HepG2 (cell line): Measurements from ENCODE around the gene B9D2. TPM values are rescaled to one million over a fixed set of nuclear protein-coding genes. Genes with fewer than 3 reads are reported as not detected.

Source experiments
- AHR ChIP-seq: IDR thresholded peaks from 2 replicates; pipeline ENCODE4 v1.6.1; 2018; ENCODE audit warnings: missing genetic modification reagents, missing compliant biosample characterization
- ATF5 ChIP-seq: sonication (generic); formaldehyde crosslinking; IDR thresholded peaks from 2 replicates; pipeline ENCODE4 v1.4.0; 2020; ENCODE audit warnings: mild to moderate bottlenecking, low read depth, missing genetic modification reagents
- CENPBD1 ChIP-seq: sonication (generic); formaldehyde crosslinking; IDR thresholded peaks from 2 replicates; pipeline ENCODE4 v1.8.0; 2022; ENCODE audit warnings: missing genetic modification reagents, low read depth, mild to moderate bottlenecking, borderline replicate concordance
- DRAP1 ChIP-seq: IDR thresholded peaks from 2 replicates; pipeline ENCODE4 v1.6.1; 2016; ENCODE audit warnings: missing genetic modification reagents, missing compliant biosample characterization
- IRX3 ChIP-seq: sonication (generic); formaldehyde crosslinking; IDR thresholded peaks from 2 replicates; pipeline ENCODE4 v1.8.1; 2023; ENCODE audit warnings: mild to moderate bottlenecking, low read depth, missing genetic modification reagents, borderline replicate concordance
- KAT7 ChIP-seq: IDR thresholded peaks from 2 replicates; pipeline ENCODE4 v1.6.1; 2018; ENCODE audit warnings: borderline replicate concordance, missing compliant biosample characterization
- SMAD1 ChIP-seq: sonication (generic); formaldehyde crosslinking; IDR thresholded peaks from 2 replicates; pipeline ENCODE4 v1.4.0; 2020; ENCODE audit warnings: missing genetic modification reagents, low read depth, mild to moderate bottlenecking, borderline replicate concordance
- ZBTB44 ChIP-seq: sonication (generic); formaldehyde crosslinking; IDR thresholded peaks from 2 replicates; pipeline ENCODE4 v1.4.0; 2020; ENCODE audit warnings: missing genetic modification reagents
- ZFP41 ChIP-seq: sonication (generic); formaldehyde crosslinking; IDR thresholded peaks from 2 replicates; pipeline ENCODE4 v1.4.0; 2020; ENCODE audit warnings: mild to moderate bottlenecking, missing genetic modification reagents, borderline replicate concordance
- ZNF20 ChIP-seq: sonication (generic); formaldehyde crosslinking; IDR thresholded peaks from 2 replicates; pipeline ENCODE4 v1.4.0; 2020; ENCODE audit warnings: mild to moderate bottlenecking, moderate library complexity, missing genetic modification reagents
- ZNF224 ChIP-seq: sonication (generic); formaldehyde crosslinking; IDR thresholded peaks from 2 replicates; pipeline ENCODE4 v1.5.0; 2020; ENCODE audit warnings: mild to moderate bottlenecking, missing genetic modification reagents
- ZNF282 ChIP-seq: fragments of 450-650 bp; IDR thresholded peaks from 2 replicates; pipeline ENCODE4 v1.6.1; 2018; ENCODE audit not compliant: partially characterized antibody
- ZNF407 ChIP-seq: sonication (generic); formaldehyde crosslinking; IDR thresholded peaks from one replicate; pipeline ENCODE4 v1.5.1; 2020; ENCODE audit warnings: mild to moderate bottlenecking, missing genetic modification reagents; ENCODE audit errors: not compliant biosample characterization
- ZNF619 ChIP-seq: sonication (generic); formaldehyde crosslinking; IDR thresholded peaks from 2 replicates; pipeline ENCODE4 v1.4.0; 2020; ENCODE audit warnings: mild to moderate bottlenecking, missing genetic modification reagents
- ZNF772 ChIP-seq: sonication (generic); formaldehyde crosslinking; IDR thresholded peaks from 2 replicates; pipeline ENCODE4 v1.5.0; 2020; ENCODE audit warnings: mild to moderate bottlenecking, missing genetic modification reagents
- ZNF775 ChIP-seq: sonication (generic); formaldehyde crosslinking; IDR thresholded peaks from 2 replicates; pipeline ENCODE4 v1.4.0; 2020; ENCODE audit warnings: missing genetic modification reagents, mild to moderate bottlenecking, moderate library complexity, borderline replicate concordance
- ZNF782 ChIP-seq: sonication (generic); formaldehyde crosslinking; IDR thresholded peaks from 2 replicates; pipeline ENCODE4 v1.4.0; 2020; ENCODE audit warnings: missing genetic modification reagents, mild to moderate bottlenecking, borderline replicate concordance
- polyA plus RNA-seq, 8 experiments: library from polyadenylated mRNA; depleted of rRNA in 3 of 8; stranded (reverse) in 7 of 8; unstranded in 1 of 8; fragments of >200 nt; fragmentation: Illumina TruSeq in 4 of 8; extraction: Trizol in 4 of 8; gene quantifications; 2 replicates each; pipeline versions ENCODE4 v1.2.1 to v1.2.3, GENCODE V29; 2011 to 2016; ENCODE audit warnings: low read depth in 4 of 8, missing spikeins in 1 of 8, mixed read lengths in 1 of 8; ENCODE audit not compliant: insufficient read depth in 1 of 8
- total RNA-seq, 5 experiments: library from RNA; depleted of rRNA; stranded (reverse); fragments of >200 nt; fragmentation: Illumina TruSeq; extraction: Trizol; gene quantifications; 2 replicates each; pipeline ENCODE4 v1.2.3, GENCODE V29; 2016; ENCODE audit warnings: low read depth in 1 of 5

The B9D2 gene
- total and polyA plus RNA-seq, 2 of the 13 experiments (the other 11 are each of a cell fraction or from before 2014, with no cell fraction given), result 3.1 to 4.4 TPM

DNA sequence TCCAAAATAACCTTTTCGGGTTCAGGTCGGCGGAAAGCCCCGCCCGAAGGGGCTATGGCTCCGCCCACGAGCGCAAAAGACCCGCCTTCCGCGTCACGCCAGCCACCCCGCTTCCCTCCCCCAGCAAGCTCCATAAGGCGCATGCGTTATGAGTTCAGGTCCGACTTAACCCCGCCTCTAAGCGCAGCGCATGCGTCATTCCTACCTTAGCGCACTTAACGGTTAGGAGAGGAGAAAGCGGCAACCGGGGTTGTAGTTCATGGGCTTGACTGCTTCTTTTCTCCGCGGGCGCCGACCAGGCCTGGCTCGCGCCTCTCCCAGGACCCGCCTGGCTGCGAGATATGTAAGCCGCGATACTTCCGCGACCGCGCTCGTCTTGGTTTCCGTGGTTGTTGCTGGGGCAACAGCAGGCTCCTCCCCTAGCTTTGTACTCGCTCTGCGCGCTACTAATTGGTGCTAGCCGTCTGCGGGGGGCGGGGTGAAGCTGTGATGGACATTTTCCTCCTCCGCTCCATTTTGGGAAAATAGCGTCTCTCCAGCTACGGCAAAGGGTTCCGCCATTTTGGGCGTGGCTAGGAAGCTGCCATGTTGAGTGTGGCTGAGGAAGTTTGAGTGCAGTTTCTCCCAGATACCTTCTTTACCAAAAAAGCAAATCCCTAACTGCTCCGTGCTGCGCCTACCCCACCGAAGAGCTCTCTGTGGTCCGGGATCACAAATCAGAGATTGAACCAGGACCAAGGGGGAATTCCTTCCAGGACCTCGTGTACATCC lies at the start of gene B9D2 (continued):
- TF ChIP-seq ZNF775 (CRISPR knock-in tag) (no peak), CENPBD1 (CRISPR knock-in tag) (no peak), ZNF772 (0 out of 2 replicates have a peak, but pooled peaks have one; percentile 12), SMAD1 (CRISPR knock-in tag) (no peak), ZFP41 (CRISPR knock-in tag) (no peak), KAT7 (CRISPR knock-in tag) (no peak), IRX3 (CRISPR knock-in tag) (no peak), ZNF20 (CRISPR knock-in tag) (no peak), ZNF282 (no peak), DRAP1 (CRISPR knock-in tag) (peak; percentile 33), ZNF407 (no peak), ZBTB44 (CRISPR knock-in tag) (no peak), ZNF619 (peak; percentile 91; the same call in 1 of the 2 replicates), ZNF224 (CRISPR knock-in tag) (no peak), ATF5 (CRISPR knock-in tag) (no peak), AHR (no peak), ZNF782 (CRISPR knock-in tag) (no peak)
